PFSK-1 (cell line): Measurements from ENCODE around the gene CDY2B. TPM values are rescaled to one million over a fixed set of nuclear protein-coding genes. Genes with fewer than 3 reads are reported as not detected.
"Not testable (repeated sequence)": the region's sequence is repeated elsewhere in the genome, so short reads cannot be mapped to it uniquely, and the experiment has no call there.

ENCODE experiments used
- POLR2AphosphoS5 ChIP-seq: IDR thresholded peaks from 2 replicates; pipeline ENCODE4 v1.6.1; 2012; ENCODE audit warnings: low read depth, mild to moderate bottlenecking, control low read depth, low read length, moderate library complexity
- REST ChIP-seq, 2 experiments: IDR thresholded peaks; 2 replicates each; pipeline versions ENCODE4 v1.6.1 to v1.8.0; 2011 to 2012; ENCODE audit warnings: low read depth in 2 of 2, low read length in 2 of 2, control low read depth in 1 of 2, inconsistent platforms in 1 of 2, mild to moderate bottlenecking in 1 of 2, moderate library complexity in 1 of 2; ENCODE audit not compliant: insufficient read depth in 1 of 2
- SIN3A ChIP-seq: IDR thresholded peaks from 2 replicates; pipeline ENCODE4 v1.6.1; 2012; ENCODE audit warnings: mild to moderate bottlenecking, low read length, moderate library complexity, borderline replicate concordance; ENCODE audit not compliant: insufficient read depth
- polyA plus RNA-seq: library from polyadenylated mRNA; unstranded; fragments of >200 nt; gene quantifications from one replicate; pipeline ENCODE4 v1.2.1, GENCODE V29; 2012; ENCODE audit warnings: low read depth, missing spikeins; ENCODE audit not compliant: insufficient read length

The CDY2B gene
- not detected for polyA plus RNA-seq

- not testable (repeated sequence) for TF ChIP-seq SIN3A; POLR2AphosphoS5; REST (IDR thresholded peaks at IDR 0.05; ENCODE audit: insufficient read depth in 1 of 2, low read depth in 2 of 2, low read length in 2 of 2)
Measured at GRCh38 chrY:17880120-17880519, at the start of gene CDY2B. TSS of gene CDY2B (minus strand) at chrY:17880220. CDS start at chrY:17879892, 328 bp downstream.
